Measurements from ENCODE around the gene DNM3. TPM values are rescaled to one million over a fixed set of nuclear protein-coding genes. Genes with fewer than 3 reads are reported as not detected.

The DNM3 gene
- total RNA-seq, 1 experiment from 2014 or later = 0.11 TPM

- no peak for TF ChIP-seq CTCF (IDR thresholded peaks at IDR 0.05; ENCODE audit: insufficient read depth in 1 of 2, low read depth in 1 of 2, low read length in 1 of 2, severe bottlenecking in 1 of 2, unreplicated experiment in 1 of 2)
- no peak overlapping the region for H3K27ac Mint-ChIP-seq (ENCODE audit: unreplicated experiment)
- no peak overlapping the region for H3K4me3 ChIP-seq (ENCODE audit: low read depth, low read length)
- BruUV-seq (replicated peaks) = no TSS peak
- intact Hi-C loops (cut with micrococcal nuclease; ENCODE audit: unreplicated experiment) = no loop called here
- H3K36me3 ChIP-seq (ENCODE audit: control insufficient read depth, insufficient read depth, low read length) = no peaks in the 10 kb centered on the region
- H3K36me3 Mint-ChIP-seq (ENCODE audit: insufficient read depth, unreplicated experiment) = no peaks in the 10 kb centered on the region
- no peaks in the 10 kb centered on the region for H3K4me1 Mint-ChIP-seq (ENCODE audit: low read depth, unreplicated experiment)
- DNase-seq = no peak
- H3K9me3 ChIP-seq = no peaks in the 10 kb centered on the region
- H3K27me3 ChIP-seq (replicated peaks; ENCODE audit: control insufficient read depth, insufficient read depth, low read length) = no peaks in the 10 kb centered on the region
- no peak overlapping the region for H3K4me3 Mint-ChIP-seq (ENCODE audit: unreplicated experiment)
- ChIA-PET CTCF (no interaction called here), POLR2A (no interaction called here)
- no peaks in the 10 kb centered on the region for H3K9me3 Mint-ChIP-seq (ENCODE audit: unreplicated experiment)
- H3K27me3 Mint-ChIP-seq (ENCODE audit: insufficient read depth, unreplicated experiment) = peaks cover 12% of the 10 kb centered on the region
- no peaks in the 10 kb centered on the region for H3K4me1 ChIP-seq
These were observed 19.4 kb downstream of the DNM3 start for GRCh38 chr1:171860696-171861095.

GRCh38 chr1:171863531-171863930 is 22.2 kb downstream of the DNM3 start:
- CTCF ChIA-PET = no interaction called here
- no peak for TF ChIP-seq CTCF (IDR thresholded peaks at IDR 0.05; ENCODE audit: insufficient read depth in 1 of 2, low read depth in 1 of 2, low read length in 1 of 2, severe bottlenecking in 1 of 2, unreplicated experiment in 1 of 2)
- H3K4me3 ChIP-seq (ENCODE audit: low read depth, low read length) = no peak overlapping the region
- intact Hi-C loops (cut with micrococcal nuclease; ENCODE audit: unreplicated experiment) = no loop called here
- H3K4me1 Mint-ChIP-seq (ENCODE audit: low read depth, unreplicated experiment) = no peaks in the 10 kb centered on the region
- no peaks in the 10 kb centered on the region for H3K27me3 ChIP-seq (replicated peaks; ENCODE audit: control insufficient read depth, insufficient read depth, low read length)
- peaks cover 19% of the 10 kb centered on the region for H3K27me3 Mint-ChIP-seq (ENCODE audit: insufficient read depth, unreplicated experiment)
- H3K36me3 ChIP-seq (ENCODE audit: control insufficient read depth, insufficient read depth, low read length) = no peaks in the 10 kb centered on the region
- no TSS peak for BruUV-seq (replicated peaks)
- DNase-seq = no peak
- H3K4me1 ChIP-seq = no peaks in the 10 kb centered on the region
- POLR2A ChIA-PET = no interaction called here
- no peaks in the 10 kb centered on the region for H3K36me3 Mint-ChIP-seq (ENCODE audit: insufficient read depth, unreplicated experiment)
- no peaks in the 10 kb centered on the region for H3K9me3 ChIP-seq
- H3K4me3 Mint-ChIP-seq (ENCODE audit: unreplicated experiment) = no peak overlapping the region
- no peak overlapping the region for H3K27ac Mint-ChIP-seq (ENCODE audit: unreplicated experiment)
- H3K9me3 Mint-ChIP-seq (ENCODE audit: unreplicated experiment) = no peaks in the 10 kb centered on the region

- Mint-ChIP-seq H3K4me3 (ENCODE audit: unreplicated experiment) (no peak overlapping the region), H3K27ac (ENCODE audit: unreplicated experiment) (no peak overlapping the region), H3K9me3 (ENCODE audit: unreplicated experiment) (no peaks in the 10 kb centered on the region), H3K4me1 (ENCODE audit: low read depth, unreplicated experiment) (no peaks in the 10 kb centered on the region), H3K36me3 (ENCODE audit: insufficient read depth, unreplicated experiment) (no peaks in the 10 kb centered on the region), H3K27me3 (ENCODE audit: insufficient read depth, unreplicated experiment) (peaks cover 21% of the 10 kb centered on the region)
- no TSS peak for BruUV-seq (replicated peaks)
- DNase-seq = no peak
- CTCF ChIA-PET = no interaction called here
- intact Hi-C loops (cut with micrococcal nuclease; ENCODE audit: unreplicated experiment) = no loop called here
- H3K9me3 ChIP-seq = no peaks in the 10 kb centered on the region
- H3K4me1 ChIP-seq = no peaks in the 10 kb centered on the region
- POLR2A ChIA-PET = no interaction called here
- no peaks in the 10 kb centered on the region for H3K36me3 ChIP-seq (ENCODE audit: control insufficient read depth, insufficient read depth, low read length)
- no peaks in the 10 kb centered on the region for H3K27me3 ChIP-seq (replicated peaks; ENCODE audit: control insufficient read depth, insufficient read depth, low read length)
- no peak for TF ChIP-seq CTCF (IDR thresholded peaks at IDR 0.05; ENCODE audit: insufficient read depth in 1 of 2, low read depth in 1 of 2, low read length in 1 of 2, severe bottlenecking in 1 of 2, unreplicated experiment in 1 of 2)
- H3K4me3 ChIP-seq (ENCODE audit: low read depth, low read length) = no peak overlapping the region
These were observed 23.0 kb downstream of the DNM3 start for GRCh38 chr1:171864308-171864707.

Measured in Caco-2 (cell line).